Vagina (tissue), 2 donors: ENCODE data around the gene PINLYP.

Experiments used
- POLR2A ChIP-seq, 2 donors: fragments of 450-650 bp; IDR thresholded peaks; one replicate each; pipeline ENCODE4 v1.6.1; 2017; ENCODE audit warnings: antibody characterized with exemption in 2 of 2, mild to moderate bottlenecking in 2 of 2, moderate library complexity in 2 of 2
- POLR2AphosphoS5 ChIP-seq, 2 donors: sonication (generic); formaldehyde crosslinking; IDR thresholded peaks; one replicate each; pipeline ENCODE4 v1.9.0; 2017; ENCODE audit warnings: antibody characterized with exemption in 2 of 2, mild to moderate bottlenecking in 2 of 2, low read depth in 1 of 2; ENCODE audit not compliant: insufficient read depth in 1 of 2
- TF ChIP-seq, protein P1 (sequence below), 3 experiments: fragments of 450-650 bp in 2 of 3; fragments of 200-600 bp in 1 of 3; sonication (generic) in 1 of 3; IDR thresholded peaks; one replicate each; pipeline ENCODE4 v1.5.1; 2017 to 2019; ENCODE audit warnings: antibody characterized with exemption in 3 of 3, mild to moderate bottlenecking in 2 of 3, moderate library complexity in 2 of 3

DNA sequence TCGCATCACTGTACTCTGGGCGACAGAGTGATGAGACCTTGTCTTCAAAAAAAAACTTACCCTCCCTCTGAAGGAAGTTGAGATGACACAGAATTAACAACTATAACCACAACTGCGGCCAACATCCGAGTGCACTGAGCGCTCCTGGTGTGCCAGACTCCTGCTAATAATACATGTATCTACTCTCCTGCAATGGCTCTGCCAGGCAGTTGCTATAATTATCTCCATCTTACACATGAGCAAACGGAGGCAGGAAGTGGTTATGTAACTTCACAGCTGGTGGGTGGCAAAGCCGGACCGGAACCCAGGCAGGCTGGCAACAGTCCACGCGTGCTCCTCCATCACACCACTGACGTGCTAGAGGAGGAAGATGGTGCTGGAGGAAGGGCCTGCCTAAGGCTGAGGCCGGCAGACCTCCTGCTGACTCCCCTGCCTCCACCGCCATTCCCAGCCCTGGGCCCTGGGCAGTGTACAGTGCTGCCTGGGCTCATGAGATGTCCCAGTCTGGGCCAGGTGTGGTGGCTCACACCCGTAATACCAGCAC, 12.8 kb upstream of the PINLYP start:
- TF ChIP-seq, protein P1, sequence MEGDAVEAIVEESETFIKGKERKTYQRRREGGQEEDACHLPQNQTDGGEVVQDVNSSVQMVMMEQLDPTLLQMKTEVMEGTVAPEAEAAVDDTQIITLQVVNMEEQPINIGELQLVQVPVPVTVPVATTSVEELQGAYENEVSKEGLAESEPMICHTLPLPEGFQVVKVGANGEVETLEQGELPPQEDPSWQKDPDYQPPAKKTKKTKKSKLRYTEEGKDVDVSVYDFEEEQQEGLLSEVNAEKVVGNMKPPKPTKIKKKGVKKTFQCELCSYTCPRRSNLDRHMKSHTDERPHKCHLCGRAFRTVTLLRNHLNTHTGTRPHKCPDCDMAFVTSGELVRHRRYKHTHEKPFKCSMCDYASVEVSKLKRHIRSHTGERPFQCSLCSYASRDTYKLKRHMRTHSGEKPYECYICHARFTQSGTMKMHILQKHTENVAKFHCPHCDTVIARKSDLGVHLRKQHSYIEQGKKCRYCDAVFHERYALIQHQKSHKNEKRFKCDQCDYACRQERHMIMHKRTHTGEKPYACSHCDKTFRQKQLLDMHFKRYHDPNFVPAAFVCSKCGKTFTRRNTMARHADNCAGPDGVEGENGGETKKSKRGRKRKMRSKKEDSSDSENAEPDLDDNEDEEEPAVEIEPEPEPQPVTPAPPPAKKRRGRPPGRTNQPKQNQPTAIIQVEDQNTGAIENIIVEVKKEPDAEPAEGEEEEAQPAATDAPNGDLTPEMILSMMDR (IDR thresholded peaks at IDR 0.05): no peak
- peak in 1 of 2 donors; percentile 64 for TF ChIP-seq POLR2AphosphoS5 (IDR thresholded peaks at IDR 0.05; ENCODE audit: insufficient read depth in 1 of 2, low read depth in 1 of 2)
- no peak for TF ChIP-seq POLR2A (IDR thresholded peaks at IDR 0.05)
